Measurements from ENCODE around the gene TMEM208. TPM values are rescaled to one million over a fixed set of nuclear protein-coding genes. Genes with fewer than 3 reads are reported as not detected.
A peak's percentile ranks its signal among the peaks of the same experiment; 100 is the strongest.

The TMEM208 gene
- total RNA-seq, 4 donors from 2014 or later = 28.0 to 47.6 (median 41.2) TPM

- Histone ChIP-seq H3K36me3 (no peaks in the 10 kb centered on the region), H3K27me3 (peaks cover 0 to 9% of the 10 kb centered on the region in 2 donors), H3K9me3 (no peaks in the 10 kb centered on the region), H3K4me3 (peak overlapping the region; percentile 56 to 71 (median 64)), H3K27ac (peak overlapping the region; percentile 60 to 95 (median 80)), H3K4me1 (peaks cover 0 to 63% (median 35%) of the 10 kb centered on the region in 4 donors)
- WGBS, 2 donors = 1% methylated on average over 18 to 22 of the region's 26 CpGs
- TF ChIP-seq CTCF (IDR thresholded peaks at IDR 0.05) (no peak), POLR2A (IDR thresholded peaks at IDR 0.05) (no peak), EP300 (IDR thresholded peaks at IDR 0.05) (no peak)
- DNase-seq (ENCODE audit: low spot score in 2 of 2) = no peak
These were observed 19.8 kb downstream of the TMEM208 start for GRCh38 chr16:67246756-67247191.

- peaks cover 0 to 9% of the 10 kb centered on the region in 2 donors for H3K27me3 ChIP-seq
- no peaks in the 10 kb centered on the region for H3K9me3 ChIP-seq
- TF ChIP-seq CTCF (IDR thresholded peaks at IDR 0.05) (peak in 2 of 5 experiments; percentile 28 to 31), POLR2A (IDR thresholded peaks at IDR 0.05) (peak; percentile 63 to 85), EP300 (IDR thresholded peaks at IDR 0.05) (peak; percentile 72 to 76)
- peak within 1 kb of the TSS; percentile 56 to 71 (median 64) for H3K4me3 ChIP-seq
- H3K4me1 ChIP-seq = peaks cover 0 to 56% (median 34%) of the 10 kb centered on the region in 4 donors
- H3K27ac ChIP-seq = peak within 1 kb of the TSS; percentile 60 to 95 (median 80)
- H3K36me3 ChIP-seq = no peaks in the 10 kb centered on the region
- WGBS, 2 donors = 0 to 2% methylated on average over 33 to 54 of the region's 60 CpGs
- peak; percentile 98 for DNase-seq (ENCODE audit: low spot score in 2 of 2)
These were observed 20.5 kb downstream of the TMEM208 start, which contains the start of gene FHOD1 for GRCh38 chr16:67247192-67248072. FHOD1 (minus strand) TSS chr16:67247481; CDS start chr16:67247410, 71 bp downstream.

GRCh38 chr16:67248073-67248400 lies 21.1 kb downstream of the TMEM208 start:
- Histone ChIP-seq H3K9me3 (no peaks in the 10 kb centered on the region), H3K27ac (peak overlapping the region in 2 of 4 donors; percentile 21 to 56), H3K36me3 (no peaks in the 10 kb centered on the region), H3K4me1 (peaks cover 0 to 52% (median 34%) of the 10 kb centered on the region in 4 donors), H3K4me3 (peak overlapping the region; percentile 33 to 67 (median 51)), H3K27me3 (peaks cover 0 to 9% of the 10 kb centered on the region in 2 donors)
- TF ChIP-seq EP300 (IDR thresholded peaks at IDR 0.05) (no peak), CTCF (IDR thresholded peaks at IDR 0.05) (no peak), POLR2A (IDR thresholded peaks at IDR 0.05) (no peak)
- DNase-seq (ENCODE audit: low spot score in 2 of 2) = no peak
- WGBS, 2 donors = 2 to 10% methylated on average over 6 to 7 of the region's 7 CpGs

- Histone ChIP-seq H3K27ac (peak within 1 kb of the TSS in 2 of 4 donors; percentile 21 to 56), H3K4me3 (peak within 1 kb of the TSS; percentile 33 to 67 (median 51)), H3K36me3 (no peaks in the 10 kb centered on the region), H3K9me3 (no peaks in the 10 kb centered on the region), H3K4me1 (peaks cover 0 to 46% (median 34%) of the 10 kb centered on the region in 4 donors), H3K27me3 (peaks cover 0 to 9% of the 10 kb centered on the region in 2 donors)
- peak in 3 of 5 experiments; percentile 26 to 53 (median 33) for TF ChIP-seq CTCF (IDR thresholded peaks at IDR 0.05)
- no peak for TF ChIP-seq POLR2A (IDR thresholded peaks at IDR 0.05)
- DNase-seq (ENCODE audit: low spot score in 2 of 2) = no peak
- WGBS, 2 donors = 2 to 3% methylated on average over 34 to 59 of the region's 75 CpGs
These were observed 21.7 kb downstream of the TMEM208 start, which contains the start of gene SLC9A5 for GRCh38 chr16:67248401-67249177. SLC9A5 (plus strand) TSS chr16:67248979; CDS start chr16:67249015, 36 bp downstream.
